ENCODE measurements around the gene HNRNPA3. TPM values are rescaled to one million over a fixed set of nuclear protein-coding genes. Genes with fewer than 3 reads are reported as not detected.
A peak's percentile ranks its signal among the peaks of the same experiment; 100 is the strongest.
"Not testable (repeated sequence)": the region's sequence is repeated elsewhere in the genome, so short reads cannot be mapped to it uniquely, and the experiment has no call there.

The HNRNPA3 gene
- polyA plus RNA-seq, 3 donors from 2014 or later = 47.7 to 85.5 (median 49.7) TPM

- Mint-ChIP-seq H3K36me3 (peaks cover 0 to 5% (median 4%) of the 10 kb centered on the region in 3 donors), H3K9me3 (no peaks in the 10 kb centered on the region), H3K4me1 (peaks cover 91 to 99% of the 10 kb centered on the region in 2 donors), H3K27me3 (ENCODE audit: low read depth in 3 of 3) (peaks cover 0 to 9% (median 3%) of the 10 kb centered on the region in 3 donors), H3K27ac (peak overlapping the region; percentile 62 to 83 (median 72)), H3K4me3 (peak overlapping the region in 1 of 5 donors; percentile 30)
- DNase-seq = no peak
Observed at GRCh38 chr2:177257471-177257870, 44.9 kb downstream of the HNRNPA3 start.

- peak overlapping the region in 1 of 5 donors; percentile 10 for H3K4me3 Mint-ChIP-seq
- H3K4me1 Mint-ChIP-seq = peaks cover 88 to 99% of the 10 kb centered on the region in 2 donors
- peaks cover 0 to 6% (median 3%) of the 10 kb centered on the region in 3 donors for H3K27me3 Mint-ChIP-seq (ENCODE audit: low read depth in 3 of 3)
- peaks cover 0 to 5% (median 4%) of the 10 kb centered on the region in 3 donors for H3K36me3 Mint-ChIP-seq
- H3K27ac Mint-ChIP-seq = peak overlapping the region; percentile 16 to 78 (median 62)
- DNase-seq = no peak
- no peaks in the 10 kb centered on the region for H3K9me3 Mint-ChIP-seq
Observed at GRCh38 chr2:177258059-177258458, 45.5 kb downstream of the HNRNPA3 start.

- peak overlapping the region; percentile 57 to 87 (median 73) for H3K27ac Mint-ChIP-seq
- no peak for DNase-seq
- H3K27me3 Mint-ChIP-seq (ENCODE audit: low read depth in 3 of 3) = peaks cover 6 to 19% (median 14%) of the 10 kb centered on the region in 3 donors
- H3K9me3 Mint-ChIP-seq = no peaks in the 10 kb centered on the region
- H3K36me3 Mint-ChIP-seq = peaks cover 0 to 5% (median 4%) of the 10 kb centered on the region in 3 donors
- H3K4me3 Mint-ChIP-seq = peak overlapping the region; percentile 10 to 93 (median 36)
- peaks cover 76 to 87% of the 10 kb centered on the region in 2 donors for H3K4me1 Mint-ChIP-seq
Observed at GRCh38 chr2:177260379-177260778, 47.8 kb downstream of the HNRNPA3 start.

GRCh38 chr2:177261116-177262060 lies 48.8 kb downstream of the HNRNPA3 start:
- Mint-ChIP-seq H3K27me3 (ENCODE audit: low read depth in 3 of 3) (peaks cover 6 to 22% (median 14%) of the 10 kb centered on the region in 3 donors), H3K27ac (peak overlapping the region; percentile 96 to 100 (median 98)), H3K4me1 (peaks cover 78 to 87% of the 10 kb centered on the region in 2 donors), H3K36me3 (peaks cover 0 to 5% (median 4%) of the 10 kb centered on the region in 3 donors), H3K9me3 (no peaks in the 10 kb centered on the region), H3K4me3 (peak overlapping the region; percentile 93 to 99 (median 98))
- no peak for DNase-seq

- Mint-ChIP-seq H3K4me1 (peaks cover 75 to 87% of the 10 kb centered on the region in 2 donors), H3K27me3 (ENCODE audit: low read depth in 3 of 3) (peaks cover 6 to 22% (median 14%) of the 10 kb centered on the region in 3 donors), H3K27ac (peak overlapping the region; percentile 96 to 100 (median 98)), H3K4me3 (peak overlapping the region; percentile 93 to 99 (median 98)), H3K9me3 (no peaks in the 10 kb centered on the region), H3K36me3 (peaks cover 0 to 5% (median 4%) of the 10 kb centered on the region in 3 donors)
- DNase-seq = no peak
Observed at GRCh38 chr2:177262092-177262491, 49.5 kb downstream of the HNRNPA3 start.

- H3K36me3 Mint-ChIP-seq = peaks cover 0 to 8% (median 4%) of the 10 kb centered on the region in 3 donors
- H3K27ac Mint-ChIP-seq = peak overlapping the region; percentile 96 to 100 (median 98)
- DNase-seq = no peak
- peaks cover 6 to 22% (median 14%) of the 10 kb centered on the region in 3 donors for H3K27me3 Mint-ChIP-seq (ENCODE audit: low read depth in 3 of 3)
- peak overlapping the region; percentile 93 to 99 (median 98) for H3K4me3 Mint-ChIP-seq
- H3K4me1 Mint-ChIP-seq = peaks cover 67 to 78% of the 10 kb centered on the region in 2 donors
- no peaks in the 10 kb centered on the region for H3K9me3 Mint-ChIP-seq
Observed at GRCh38 chr2:177262958-177263450, 50.4 kb downstream of the HNRNPA3 start.

- H3K4me1 Mint-ChIP-seq = peaks cover 62 to 72% of the 10 kb centered on the region in 2 donors
- peaks cover 0 to 3% (median 0%) of the 10 kb centered on the region in 3 donors for H3K36me3 Mint-ChIP-seq
- H3K9me3 Mint-ChIP-seq = no peaks in the 10 kb centered on the region
- peak overlapping the region; percentile 96 to 100 (median 98) for H3K27ac Mint-ChIP-seq
- peak; percentile 94 to 96 (median 95) for DNase-seq
- H3K27me3 Mint-ChIP-seq (ENCODE audit: low read depth in 3 of 3) = peaks cover 6 to 22% (median 14%) of the 10 kb centered on the region in 3 donors
- peak overlapping the region; percentile 93 to 99 (median 98) for H3K4me3 Mint-ChIP-seq
Observed at GRCh38 chr2:177263451-177264208, 51.0 kb downstream of the HNRNPA3 start.

GRCh38 chr2:177264209-177264692 lies 51.7 kb downstream of the HNRNPA3 start:
- no peaks in the 10 kb centered on the region for H3K9me3 Mint-ChIP-seq
- H3K4me1 Mint-ChIP-seq = peaks cover 55 to 66% of the 10 kb centered on the region in 2 donors
- H3K27me3 Mint-ChIP-seq (ENCODE audit: low read depth in 3 of 3) = peaks cover 6 to 22% (median 12%) of the 10 kb centered on the region in 3 donors
- no peak for DNase-seq
- H3K27ac Mint-ChIP-seq = peak overlapping the region in 4 of 6 donors; percentile 27 to 100 (median 98)
- H3K36me3 Mint-ChIP-seq = peaks cover 0 to 3% (median 0%) of the 10 kb centered on the region in 3 donors
- peak overlapping the region; percentile 20 to 99 (median 98) for H3K4me3 Mint-ChIP-seq

- H3K4me3 Mint-ChIP-seq = peak within 1 kb of the TSS; percentile 94 to 99 (median 98)
- peaks cover 0 to 3% (median 0%) of the 10 kb centered on the region in 3 donors for H3K36me3 Mint-ChIP-seq
- H3K27ac Mint-ChIP-seq = peak within 1 kb of the TSS; percentile 98 to 100 (median 99)
- peak; percentile 96 to 98 (median 96) for DNase-seq
- H3K4me1 Mint-ChIP-seq = peaks cover 51 to 59% of the 10 kb centered on the region in 2 donors
- H3K27me3 Mint-ChIP-seq (ENCODE audit: low read depth in 3 of 3) = peaks cover 6 to 22% (median 12%) of the 10 kb centered on the region in 3 donors
- H3K9me3 Mint-ChIP-seq = no peaks in the 10 kb centered on the region
Observed at GRCh38 chr2:177264693-177265587, 52.3 kb downstream of the HNRNPA3 start, which contains the start of gene NFE2L2. NFE2L2 (minus strand) TSS chr2:177264727; CDS start chr2:177264576, 151 bp downstream.

- no peak for DNase-seq
- H3K9me3 Mint-ChIP-seq = no peaks in the 10 kb centered on the region
- H3K4me1 Mint-ChIP-seq = peaks cover 40 to 47% of the 10 kb centered on the region in 2 donors
- H3K36me3 Mint-ChIP-seq = peaks cover 0 to 3% (median 0%) of the 10 kb centered on the region in 3 donors
- peak overlapping the region; percentile 98 to 100 (median 99) for H3K27ac Mint-ChIP-seq
- H3K4me3 Mint-ChIP-seq = peak overlapping the region; percentile 94 to 99 (median 98)
- peaks cover 8 to 22% (median 12%) of the 10 kb centered on the region in 3 donors for H3K27me3 Mint-ChIP-seq (ENCODE audit: low read depth in 3 of 3)
Observed at GRCh38 chr2:177265824-177266817, 53.5 kb downstream of the HNRNPA3 start.

- peak overlapping the region in 4 of 5 donors; percentile 9 to 49 (median 17) for H3K4me3 Mint-ChIP-seq
- not testable (repeated sequence) for H3K36me3 Mint-ChIP-seq, H3K9me3 Mint-ChIP-seq, DNase-seq
- peak overlapping the region in 4 of 6 donors; percentile 28 to 98 (median 52) for H3K27ac Mint-ChIP-seq
- H3K27me3 Mint-ChIP-seq (ENCODE audit: low read depth in 3 of 3) = peaks cover 8 to 22% (median 11%) of the 10 kb centered on the region in 3 donors
- H3K4me1 Mint-ChIP-seq = peaks cover 32 to 39% of the 10 kb centered on the region in 2 donors
Observed at GRCh38 chr2:177266955-177267354, 54.4 kb downstream of the HNRNPA3 start.

Measured in immature natural killer cell (primary cell).